Mesenchymal stem cell (in vitro differentiated cells and primary cell): ENCODE results near the gene USP5.

ENCODE experiments used
- DNase-seq: peaks from one replicate; pipeline ENCODE4 v3.0.0-alpha.2; 2013
- H2AFZ ChIP-seq: one replicate; pipeline ENCODE4 v1.6.1; 2013; ENCODE audit warnings: low read depth, mild to moderate bottlenecking, control low read depth, inconsistent platforms, low read length, moderate library complexity
- H2AK5ac ChIP-seq: 2 replicates; pipeline ENCODE4 v1.6.1; 2013; ENCODE audit warnings: low read length, moderate library complexity, mild to moderate bottlenecking, inconsistent platforms; ENCODE audit not compliant: severe bottlenecking
- H2BK120ac ChIP-seq: one replicate; pipeline ENCODE4 v1.6.1; 2013; ENCODE audit warnings: low read depth, mild to moderate bottlenecking, inconsistent platforms, low read length, moderate library complexity
- H2BK12ac ChIP-seq, 2 experiments: one replicate each; pipeline ENCODE4 v1.6.1; 2013; ENCODE audit warnings: inconsistent platforms in 2 of 2, low read length in 2 of 2, mild to moderate bottlenecking in 2 of 2, moderate library complexity in 2 of 2, control low read depth in 1 of 2
- H2BK15ac ChIP-seq: one replicate; pipeline ENCODE4 v1.6.1; 2013; ENCODE audit warnings: mild to moderate bottlenecking, low read depth, inconsistent platforms; ENCODE audit not compliant: poor library complexity, severe bottlenecking
- H2BK5ac ChIP-seq: 2 replicates; pipeline ENCODE4 v1.6.1; 2013; ENCODE audit warnings: low read depth, mild to moderate bottlenecking, low read length, control low read depth, inconsistent platforms; ENCODE audit not compliant: poor library complexity, severe bottlenecking
- H3K14ac ChIP-seq, 2 experiments: one replicate each; pipeline ENCODE4 v1.6.1; 2013; ENCODE audit warnings: inconsistent platforms in 2 of 2, low read length in 2 of 2, control low read depth in 1 of 2, mild to moderate bottlenecking in 1 of 2, moderate library complexity in 1 of 2
- H3K18ac ChIP-seq, 2 experiments: one replicate each; pipeline ENCODE4 v1.6.1; 2013; ENCODE audit warnings: inconsistent platforms in 2 of 2, low read length in 2 of 2, control low read depth in 1 of 2, low read depth in 1 of 2, mild to moderate bottlenecking in 1 of 2
- H3K23ac ChIP-seq, 2 experiments: one replicate each; pipeline ENCODE4 v1.6.1; 2013; ENCODE audit warnings: inconsistent platforms in 2 of 2, low read length in 2 of 2, mild to moderate bottlenecking in 2 of 2, moderate library complexity in 2 of 2, control low read depth in 1 of 2
- H3K27ac ChIP-seq: 2 replicates; pipeline ENCODE4 v1.5.1; 2013; ENCODE audit warnings: mild to moderate bottlenecking, moderate library complexity, low read length, control low read depth, inconsistent platforms; ENCODE audit not compliant: poor library complexity, severe bottlenecking
- H3K27me3 ChIP-seq, 2 experiments: 2 replicates each; pipeline versions ENCODE4 v1.6.1 to v1.7.0; 2013; ENCODE audit warnings: low read length in 2 of 2, mild to moderate bottlenecking in 2 of 2, moderate library complexity in 2 of 2, control low read depth in 1 of 2, inconsistent platforms in 1 of 2; ENCODE audit not compliant: control insufficient read depth in 1 of 2, insufficient read depth in 1 of 2
- H3K36me3 ChIP-seq, 2 experiments: 2 replicates each; pipeline versions ENCODE4 v1.6.1 to v1.7.0; 2013; ENCODE audit warnings: low read length in 2 of 2, control low read depth in 1 of 2, inconsistent platforms in 1 of 2, low read depth in 1 of 2, mild to moderate bottlenecking in 1 of 2; ENCODE audit not compliant: insufficient read depth in 2 of 2, control insufficient read depth in 1 of 2
- H3K4ac ChIP-seq, 2 experiments: one replicate each; pipeline ENCODE4 v1.6.1; 2013; ENCODE audit warnings: inconsistent platforms in 2 of 2, low read length in 2 of 2, mild to moderate bottlenecking in 2 of 2, moderate library complexity in 2 of 2, control low read depth in 1 of 2, low read depth in 1 of 2
- H3K4me1 ChIP-seq: 2 replicates; pipeline ENCODE4 v1.6.1; 2013; ENCODE audit warnings: low read depth, low read length, control low read depth; ENCODE audit not compliant: control insufficient read depth, insufficient read depth
- H3K4me2 ChIP-seq: 2 replicates; pipeline ENCODE4 v1.6.1; 2013; ENCODE audit warnings: low read length, mild to moderate bottlenecking, inconsistent platforms; ENCODE audit not compliant: poor library complexity, severe bottlenecking
- H3K4me3 ChIP-seq, 2 experiments: 2 replicates each; pipeline versions ENCODE4 v1.5.1 to v1.7.0; 2013; ENCODE audit warnings: low read length in 2 of 2, mild to moderate bottlenecking in 2 of 2, control low read depth in 1 of 2, low read depth in 1 of 2; ENCODE audit not compliant: insufficient read depth in 1 of 2
- H3K79me1 ChIP-seq: replicated peaks from 2 replicates; pipeline ENCODE4 v1.6.1; 2013; ENCODE audit warnings: mild to moderate bottlenecking, control low read depth, low read length, inconsistent platforms; ENCODE audit not compliant: poor library complexity, severe bottlenecking
- H3K9ac ChIP-seq: 2 replicates; pipeline ENCODE4 v1.7.0; 2013; ENCODE audit warnings: mild to moderate bottlenecking, low read length, moderate library complexity
- H3K9me3 ChIP-seq: 2 replicates; pipeline ENCODE4 v1.7.0; 2013; ENCODE audit warnings: mild to moderate bottlenecking, low read length; ENCODE audit not compliant: control insufficient read depth
- H4K8ac ChIP-seq: one replicate; pipeline ENCODE4 v1.6.1; 2013; ENCODE audit warnings: inconsistent platforms, mild to moderate bottlenecking, low read length, moderate library complexity
- H4K91ac ChIP-seq: one replicate; pipeline ENCODE4 v1.6.1; 2013; ENCODE audit warnings: mild to moderate bottlenecking, low read length, inconsistent platforms
- WGBS: methylation state at CpG from one replicate; pipeline ENCODE4 v1.1.7; 2013; ENCODE audit warnings: mixed read lengths; 5-methylcytosine and 5-hydroxymethylcytosine counted together

USP5 gene

GRCh38 chr12:6858799-6859198 is 6.8 kb downstream of the USP5 start:
- H2BK15ac ChIP-seq = no peak overlapping the region
- H3K4me2 ChIP-seq = no peak overlapping the region
- H2AFZ ChIP-seq = no peak overlapping the region
- no peaks in the 10 kb centered on the region for H3K27me3 ChIP-seq
- H2BK120ac ChIP-seq = no peak overlapping the region
- H3K4me1 ChIP-seq = peaks cover 4% of the 10 kb centered on the region
- no peak overlapping the region for H2BK5ac ChIP-seq
- H2AK5ac ChIP-seq = no peak overlapping the region
- H3K9ac ChIP-seq = no peak overlapping the region
- H3K36me3 ChIP-seq = peaks cover 88 to 89% of the 10 kb centered on the region in 2 experiments
- H2BK12ac ChIP-seq = no peak overlapping the region
- WGBS = 96% methylated on average over 2 of the region's 2 CpGs
- no peak overlapping the region for H3K27ac ChIP-seq
- no peak overlapping the region for H4K8ac ChIP-seq
- no peak overlapping the region for H4K91ac ChIP-seq
- H3K9me3 ChIP-seq = no peaks in the 10 kb centered on the region
- H3K14ac ChIP-seq = no peak overlapping the region
- H3K4ac ChIP-seq = no peak overlapping the region
- no peak overlapping the region for H3K4me3 ChIP-seq
- no peak overlapping the region for H3K23ac ChIP-seq
- no peak for DNase-seq
- H3K79me1 ChIP-seq = peaks cover 41% of the 10 kb centered on the region
- no peak overlapping the region for H3K18ac ChIP-seq

- H3K4me2 ChIP-seq = no peak overlapping the region
- H3K14ac ChIP-seq = no peak overlapping the region
- no peak for DNase-seq
- no peak overlapping the region for H3K9ac ChIP-seq
- H2BK15ac ChIP-seq = no peak overlapping the region
- no peak overlapping the region for H2BK5ac ChIP-seq
- H3K79me1 ChIP-seq = peaks cover 39% of the 10 kb centered on the region
- no peak overlapping the region for H4K91ac ChIP-seq
- no peak overlapping the region for H2BK12ac ChIP-seq
- H3K4me3 ChIP-seq = no peak overlapping the region
- H3K23ac ChIP-seq = no peak overlapping the region
- H2AK5ac ChIP-seq = no peak overlapping the region
- H4K8ac ChIP-seq = no peak overlapping the region
- no peaks in the 10 kb centered on the region for H3K27me3 ChIP-seq
- H2AFZ ChIP-seq = no peak overlapping the region
- 91% methylated on average over 9 of the region's 9 CpGs for WGBS
- H3K9me3 ChIP-seq = no peaks in the 10 kb centered on the region
- H2BK120ac ChIP-seq = no peak overlapping the region
- H3K36me3 ChIP-seq = peaks cover 95 to 98% of the 10 kb centered on the region in 2 experiments
- no peak overlapping the region for H3K4ac ChIP-seq
- H3K18ac ChIP-seq = no peak overlapping the region
- H3K27ac ChIP-seq = no peak overlapping the region
- no peaks in the 10 kb centered on the region for H3K4me1 ChIP-seq
These were observed 8.2 kb downstream of the USP5 start for GRCh38 chr12:6860116-6860515.

GRCh38 chr12:6860942-6861341 is 9.0 kb downstream of the USP5 start:
- Histone ChIP-seq H2BK5ac (no peak overlapping the region), H3K23ac (no peak overlapping the region), H3K18ac (no peak overlapping the region), H2AK5ac (no peak overlapping the region), H4K91ac (no peak overlapping the region), H3K4ac (no peak overlapping the region), H2BK12ac (no peak overlapping the region), H2AFZ (no peak overlapping the region), H3K4me2 (no peak overlapping the region), H3K27me3 (no peaks in the 10 kb centered on the region), H3K79me1 (peaks cover 31% of the 10 kb centered on the region), H3K4me3 (no peak overlapping the region), H3K27ac (no peak overlapping the region), H2BK15ac (no peak overlapping the region), H4K8ac (no peak overlapping the region), H3K9ac (no peak overlapping the region), H3K9me3 (no peaks in the 10 kb centered on the region), H3K36me3 (peaks cover 95 to 98% of the 10 kb centered on the region in 2 experiments), H2BK120ac (no peak overlapping the region), H3K4me1 (no peaks in the 10 kb centered on the region), H3K14ac (no peak overlapping the region)
- WGBS = 95% methylated on average over 7 of the region's 7 CpGs
- DNase-seq = no peak

- Histone ChIP-seq H3K4me1 (no peaks in the 10 kb centered on the region), H2BK15ac (no peak overlapping the region), H3K79me1 (peaks cover 27% of the 10 kb centered on the region), H3K23ac (no peak overlapping the region), H2BK5ac (no peak overlapping the region), H3K27ac (no peak overlapping the region), H3K4ac (no peak overlapping the region), H3K4me2 (no peak overlapping the region), H2BK12ac (no peak overlapping the region), H3K36me3 (peaks cover 95 to 98% of the 10 kb centered on the region in 2 experiments), H3K9me3 (no peaks in the 10 kb centered on the region), H3K14ac (no peak overlapping the region), H3K4me3 (no peak overlapping the region), H3K9ac (no peak overlapping the region), H4K8ac (no peak overlapping the region), H4K91ac (no peak overlapping the region), H2AFZ (no peak overlapping the region), H2AK5ac (no peak overlapping the region), H3K18ac (no peak overlapping the region), H3K27me3 (no peaks in the 10 kb centered on the region), H2BK120ac (no peak overlapping the region)
- 95% methylated on average over 9 of the region's 9 CpGs for WGBS
- DNase-seq = no peak
These were observed 9.4 kb downstream of the USP5 start for GRCh38 chr12:6861391-6861790.
